PC-3 (cell line): Measurements from ENCODE around the gene UBL7.

Experiments used
- EZH2 ChIP-seq: fragments of 300-600 bp; sonication (generic); IDR thresholded peaks from one replicate; pipeline ENCODE4 v1.6.1; 2017; ENCODE audit warnings: antibody characterized with exemption, mild to moderate bottlenecking, low read length; ENCODE audit not compliant: unreplicated experiment
- TF ChIP-seq, protein P1 (sequence below): fragments of 300-600 bp; sonication (generic); conservative IDR thresholded peaks from 2 replicates; pipeline ENCODE4 v1.5.1; 2017; ENCODE audit warnings: antibody characterized with exemption, low read depth, mild to moderate bottlenecking, low read length

- TF ChIP-seq, protein P1, sequence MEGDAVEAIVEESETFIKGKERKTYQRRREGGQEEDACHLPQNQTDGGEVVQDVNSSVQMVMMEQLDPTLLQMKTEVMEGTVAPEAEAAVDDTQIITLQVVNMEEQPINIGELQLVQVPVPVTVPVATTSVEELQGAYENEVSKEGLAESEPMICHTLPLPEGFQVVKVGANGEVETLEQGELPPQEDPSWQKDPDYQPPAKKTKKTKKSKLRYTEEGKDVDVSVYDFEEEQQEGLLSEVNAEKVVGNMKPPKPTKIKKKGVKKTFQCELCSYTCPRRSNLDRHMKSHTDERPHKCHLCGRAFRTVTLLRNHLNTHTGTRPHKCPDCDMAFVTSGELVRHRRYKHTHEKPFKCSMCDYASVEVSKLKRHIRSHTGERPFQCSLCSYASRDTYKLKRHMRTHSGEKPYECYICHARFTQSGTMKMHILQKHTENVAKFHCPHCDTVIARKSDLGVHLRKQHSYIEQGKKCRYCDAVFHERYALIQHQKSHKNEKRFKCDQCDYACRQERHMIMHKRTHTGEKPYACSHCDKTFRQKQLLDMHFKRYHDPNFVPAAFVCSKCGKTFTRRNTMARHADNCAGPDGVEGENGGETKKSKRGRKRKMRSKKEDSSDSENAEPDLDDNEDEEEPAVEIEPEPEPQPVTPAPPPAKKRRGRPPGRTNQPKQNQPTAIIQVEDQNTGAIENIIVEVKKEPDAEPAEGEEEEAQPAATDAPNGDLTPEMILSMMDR, result no peak
- no peak for TF ChIP-seq EZH2
These were observed 11.9 kb downstream of the UBL7 start for GRCh38 chr15:74449095-74449494.
